Small intestine (tissue), 7 donors: ENCODE data around the gene UMAD1. TPM values are rescaled to one million over a fixed set of nuclear protein-coding genes. Genes with fewer than 3 reads are reported as not detected.

ENCODE experiments used
- DNase-seq, 2 donors: peaks; one replicate each; pipeline versions ENCODE4 v3.0.0 to v3.0.0-alpha.2; 2013
- FAIRE-seq: peaks from 2 replicates; lab custom pipeline; 2012; peaks lifted over from hg19 to GRCh38; lab: Jason Lieb, UNC
- H3K27ac ChIP-seq, 3 donors: one replicate each; pipeline ENCODE4 v1.5.1; 2013; ENCODE audit warnings: low read length in 2 of 3, mild to moderate bottlenecking in 2 of 3, control low read depth in 1 of 3, inconsistent platforms in 1 of 3, low read depth in 1 of 3, moderate library complexity in 1 of 3
- H3K27me3 ChIP-seq, 3 donors: one replicate each; pipeline ENCODE4 v1.6.1; 2013; ENCODE audit warnings: low read length in 3 of 3, inconsistent platforms in 1 of 3; ENCODE audit not compliant: control insufficient read depth in 3 of 3, insufficient read depth in 3 of 3
- H3K36me3 ChIP-seq, 3 donors: one replicate each; pipeline ENCODE4 v1.6.1; 2013; ENCODE audit warnings: low read length in 3 of 3, inconsistent platforms in 1 of 3, low read depth in 1 of 3, mild to moderate bottlenecking in 1 of 3, moderate library complexity in 1 of 3; ENCODE audit not compliant: control insufficient read depth in 3 of 3, insufficient read depth in 2 of 3
- H3K4me1 ChIP-seq, 3 donors: one replicate each; pipeline ENCODE4 v1.6.1; 2013; ENCODE audit warnings: low read length in 2 of 3, inconsistent platforms in 1 of 3, low read depth in 1 of 3, mild to moderate bottlenecking in 1 of 3, moderate library complexity in 1 of 3; ENCODE audit not compliant: control insufficient read depth in 3 of 3, insufficient read depth in 2 of 3
- H3K4me3 ChIP-seq, 3 donors: one replicate each; pipeline ENCODE4 v1.5.1; 2013; ENCODE audit warnings: low read length in 3 of 3, control low read depth in 1 of 3, inconsistent platforms in 1 of 3, low read depth in 1 of 3, mild to moderate bottlenecking in 1 of 3, moderate library complexity in 1 of 3
- H3K9me3 ChIP-seq, 2 donors: one replicate each; pipeline ENCODE4 v1.6.1; 2013; ENCODE audit warnings: low read depth in 1 of 2, low read length in 1 of 2; ENCODE audit not compliant: control insufficient read depth in 2 of 2, insufficient read depth in 1 of 2
- WGBS, 3 donors: extraction: QIAGEN DNeasy Blood & Tissue Kit; methylation state at CpG; one replicate each; pipeline ENCODE4 v1.1.7; 2013; 5-methylcytosine and 5-hydroxymethylcytosine counted together
- polyA plus RNA-seq, 4 donors: library from polyadenylated mRNA; stranded (reverse) in 3 of 4; unstranded in 1 of 4; fragments of 200-250 nt in 3 of 4; fragments of 120-200 nt in 1 of 4; gene quantifications; one replicate each; pipeline versions ENCODE4 v1.2.1 to v1.2.3, GENCODE V29; 2013
- donor health status: healthy with polysubstance abuse.
- donor health status: control.
- donor health status: control.
- donor health status: Bipolar disorder and iron deficiency.
- donor health status: healthy.

UMAD1 gene
- polyA plus RNA-seq, 4 donors: 9.2 to 21.2 (median 20.0) TPM

DNA sequence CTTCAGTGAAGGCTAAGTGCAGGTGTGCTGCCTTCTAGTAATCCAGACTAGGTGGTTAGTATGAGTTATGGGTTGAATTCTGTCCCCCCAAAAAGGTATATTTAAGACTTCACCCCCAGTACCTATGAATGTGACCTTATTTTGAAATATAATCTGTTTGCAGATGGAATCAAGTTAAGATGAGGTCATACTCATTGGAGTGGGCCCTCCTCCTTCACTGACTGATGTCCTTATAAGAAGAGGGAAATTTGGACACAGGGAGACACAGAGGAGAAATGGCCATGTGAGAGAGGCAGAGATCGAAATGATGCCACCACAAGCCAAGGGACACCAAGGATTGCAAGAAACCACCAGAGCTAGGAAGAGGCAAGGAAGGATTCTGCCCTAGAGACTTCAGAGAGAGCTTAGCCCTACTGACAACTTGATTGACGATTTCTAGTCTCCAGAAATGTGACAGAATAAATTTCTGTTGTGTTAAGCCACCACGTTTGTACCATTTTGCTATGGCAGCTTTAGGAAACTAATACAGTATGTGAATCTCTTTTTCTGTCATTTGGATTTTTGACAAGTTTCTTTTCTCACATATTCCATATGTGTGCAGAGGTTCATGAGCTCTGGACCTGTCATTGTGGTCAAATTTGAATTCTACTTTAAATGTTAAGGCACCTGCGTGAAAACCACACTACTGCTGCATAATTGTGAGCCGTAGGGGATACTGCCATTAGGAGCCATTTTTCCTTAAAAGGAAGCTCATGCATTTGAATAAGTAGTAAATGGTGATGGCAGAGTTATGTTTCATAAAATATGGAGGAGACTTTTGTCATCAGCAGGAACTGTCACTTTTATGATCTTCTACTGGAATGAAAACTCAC lies 80.4 kb downstream of the UMAD1 start:
- H3K27me3 ChIP-seq: no peaks in the 10 kb centered on the region
- no peak for DNase-seq
- no peak for FAIRE-seq
- 87 to 99% (median 91%) methylated on average over 5 of the region's 5 CpGs for WGBS, 3 donors
- peaks cover 0 to 2% (median 0%) of the 10 kb centered on the region in 3 donors for H3K4me1 ChIP-seq
- H3K27ac ChIP-seq: no peak overlapping the region
- H3K36me3 ChIP-seq: no peaks in the 10 kb centered on the region
- no peak overlapping the region for H3K4me3 ChIP-seq
- H3K9me3 ChIP-seq: no peaks in the 10 kb centered on the region

- H3K27ac ChIP-seq: no peak overlapping the region
- no peaks in the 10 kb centered on the region for H3K4me1 ChIP-seq
- peaks cover 0 to 2% (median 0%) of the 10 kb centered on the region in 3 donors for H3K36me3 ChIP-seq
- no peaks in the 10 kb centered on the region for H3K27me3 ChIP-seq
- DNase-seq (peak; percentile 48 to 52), FAIRE-seq (no peak)
- no peak overlapping the region for H3K4me3 ChIP-seq
- H3K9me3 ChIP-seq: no peaks in the 10 kb centered on the region
Observed at GRCh38 chr7:7731732-7732131, 91.2 kb downstream of the UMAD1 start.

DNA sequence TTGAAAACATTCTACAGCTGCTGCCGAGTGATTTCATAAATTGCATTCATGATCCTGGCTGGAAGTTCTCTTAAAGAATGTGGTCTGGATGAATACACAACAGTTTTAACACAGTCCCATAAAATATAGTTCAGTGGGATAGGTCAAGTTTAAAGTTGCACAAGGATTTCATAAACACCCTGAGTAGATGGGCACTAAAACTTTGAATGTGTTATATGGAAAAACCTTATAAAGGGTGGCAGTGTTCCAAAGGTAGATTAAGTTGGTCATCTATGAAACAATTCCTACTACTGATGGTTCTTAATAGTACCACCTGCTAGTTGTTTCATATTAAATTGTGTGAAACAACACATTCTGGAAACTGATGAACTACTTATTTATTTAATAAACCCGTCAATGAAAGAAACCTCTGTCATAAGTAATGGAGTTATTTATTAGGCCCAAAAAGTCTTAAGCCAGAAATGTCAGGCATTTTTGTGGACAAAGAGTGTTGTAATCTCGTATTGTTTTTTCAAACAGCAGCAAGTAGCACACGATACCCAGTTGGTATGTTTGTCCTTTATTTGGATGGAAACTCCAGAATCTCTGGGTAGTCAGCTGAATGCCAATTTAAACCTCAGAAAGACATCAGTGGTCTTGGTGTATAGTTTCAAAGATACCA lies 92.2 kb downstream of the UMAD1 start:
- FAIRE-seq: no peak

GRCh38 chr7:7736671-7737070 lies 96.1 kb downstream of the UMAD1 start:
- WGBS, 3 donors: 91 to 100% (median 96%) methylated on average over 2 of the region's 2 CpGs
- no peaks in the 10 kb centered on the region for H3K27me3 ChIP-seq
- DNase-seq: no peak

More for the DNA sequence above, 92.2 kb downstream of the UMAD1 start:
- no peaks in the 10 kb centered on the region for H3K9me3 ChIP-seq
- no peak overlapping the region for H3K27ac ChIP-seq
- peak in 1 of 2 donors; percentile 10 for DNase-seq
- H3K36me3 ChIP-seq: peaks cover 0 to 3% (median 0%) of the 10 kb centered on the region in 3 donors
- 82 to 89% (median 89%) methylated on average over 4 of the region's 4 CpGs for WGBS, 3 donors
- no peak overlapping the region for H3K4me3 ChIP-seq
- no peaks in the 10 kb centered on the region for H3K4me1 ChIP-seq
- no peaks in the 10 kb centered on the region for H3K27me3 ChIP-seq

GRCh38 chr7:7737674-7738073 lies 97.1 kb downstream of the UMAD1 start:
- peaks cover 0 to 2% (median 0%) of the 10 kb centered on the region in 3 donors for H3K4me1 ChIP-seq
- no peak for FAIRE-seq
- H3K27ac ChIP-seq: no peak overlapping the region

More at GRCh38 chr7:7736671-7737070, 96.1 kb downstream of the UMAD1 start:
- Histone ChIP-seq H3K4me1 (peaks cover 0 to 2% (median 0%) of the 10 kb centered on the region in 3 donors), H3K9me3 (no peaks in the 10 kb centered on the region), H3K36me3 (peaks cover 0 to 3% (median 0%) of the 10 kb centered on the region in 3 donors), H3K4me3 (no peak overlapping the region), H3K27ac (no peak overlapping the region)
- no peak for FAIRE-seq

GRCh38 chr7:7738177-7738576 lies 97.6 kb downstream of the UMAD1 start:
- WGBS, 3 donors: 43 to 72% (median 70%) methylated on average over 1 of the region's 1 CpG
- peaks cover 0 to 2% (median 0%) of the 10 kb centered on the region in 3 donors for H3K4me1 ChIP-seq
- FAIRE-seq: no peak
- no peak for DNase-seq
- peaks cover 0 to 3% (median 0%) of the 10 kb centered on the region in 3 donors for H3K36me3 ChIP-seq
- H3K9me3 ChIP-seq: no peaks in the 10 kb centered on the region
- H3K4me3 ChIP-seq: no peak overlapping the region
- no peaks in the 10 kb centered on the region for H3K27me3 ChIP-seq
- no peak overlapping the region for H3K27ac ChIP-seq

More at GRCh38 chr7:7737674-7738073, 97.1 kb downstream of the UMAD1 start:
- Histone ChIP-seq H3K27me3 (no peaks in the 10 kb centered on the region), H3K36me3 (peaks cover 0 to 3% (median 0%) of the 10 kb centered on the region in 3 donors), H3K4me3 (no peak overlapping the region), H3K9me3 (no peaks in the 10 kb centered on the region)
- peak in 1 of 2 donors; percentile 10 for DNase-seq

- Histone ChIP-seq H3K4me1 (peaks cover 0 to 2% (median 0%) of the 10 kb centered on the region in 3 donors), H3K4me3 (no peak overlapping the region), H3K27ac (no peak overlapping the region), H3K9me3 (no peaks in the 10 kb centered on the region), H3K27me3 (no peaks in the 10 kb centered on the region), H3K36me3 (peaks cover 0 to 3% (median 0%) of the 10 kb centered on the region in 3 donors)
- DNase-seq (no peak), FAIRE-seq (no peak)
- WGBS, 3 donors: 91 to 99% (median 92%) methylated on average over 3 of the region's 3 CpGs
Observed at GRCh38 chr7:7738622-7739021, 98.1 kb downstream of the UMAD1 start.

DNA sequence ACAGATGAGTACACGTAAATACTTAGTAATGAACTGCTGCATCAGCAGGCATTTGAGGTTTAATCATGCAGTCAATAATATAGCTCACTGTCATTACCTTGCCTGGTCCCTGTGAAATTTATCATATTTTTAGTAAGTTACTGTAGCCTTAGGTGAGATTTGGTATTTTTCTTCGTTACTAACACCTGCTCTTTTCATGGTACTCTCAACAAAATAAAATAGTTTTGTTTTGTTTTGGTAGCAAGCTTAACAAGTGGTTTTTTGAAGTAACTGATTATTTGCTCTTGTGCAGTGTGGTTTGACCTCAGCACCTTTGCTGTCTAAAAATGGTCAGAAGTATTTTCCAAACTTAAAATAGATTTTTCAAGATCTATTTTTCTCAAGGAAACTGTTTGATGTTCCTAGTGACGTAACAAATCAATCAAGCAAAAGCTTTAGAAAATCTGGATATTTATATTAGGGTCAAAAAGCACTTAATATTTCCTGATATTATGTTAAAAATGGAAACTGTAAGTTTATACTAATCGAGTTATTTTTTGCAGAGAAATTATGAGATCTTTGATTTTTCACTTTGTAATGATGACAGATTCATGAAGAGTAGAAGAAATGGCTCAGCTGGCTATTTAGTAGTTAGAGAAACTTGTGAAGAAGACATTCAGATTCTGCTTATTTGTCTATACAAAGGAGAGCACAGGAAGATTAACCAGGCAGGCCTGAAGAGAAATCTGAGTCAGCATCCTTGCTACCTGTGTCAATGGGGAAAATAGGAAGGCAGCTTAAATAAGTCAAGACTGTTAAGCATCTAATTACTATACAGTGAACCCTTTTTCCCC lies 98.9 kb downstream of the UMAD1 start:
- H3K36me3 ChIP-seq: peaks cover 0 to 3% (median 0%) of the 10 kb centered on the region in 3 donors
- FAIRE-seq (no peak), DNase-seq (no peak)
- no peak overlapping the region for H3K27ac ChIP-seq
- H3K4me1 ChIP-seq: peaks cover 0 to 2% (median 0%) of the 10 kb centered on the region in 3 donors
- 69 to 90% (median 75%) methylated on average over 4 of the region's 4 CpGs for WGBS, 3 donors
- H3K27me3 ChIP-seq: no peaks in the 10 kb centered on the region
- H3K4me3 ChIP-seq: no peak overlapping the region
- H3K9me3 ChIP-seq: no peaks in the 10 kb centered on the region
